Uterus (tissue), 4 donors: ENCODE measurements around the gene NACC1. TPM values are rescaled to one million over a fixed set of nuclear protein-coding genes. Genes with fewer than 3 reads are reported as not detected.
A peak's percentile ranks its signal among the peaks of the same experiment; 100 is the strongest.

Experiments
- DNase-seq, 2 donors: peaks; one replicate each; pipeline ENCODE4 v3.0.0-alpha.2; 2019 to 2020
- H3K27ac ChIP-seq, 2 donors: fragments of 200-600 bp; sonication (generic); 1 replicate in 1 of 2; 2 replicates in 1 of 2; pipeline ENCODE4 v1.5.1; 2016 to 2018
- H3K27me3 ChIP-seq, 2 donors: fragments of 200-600 bp; sonication (generic); one replicate each; pipeline ENCODE4 v1.5.1; 2018 to 2019; ENCODE audit warnings: control low read depth in 1 of 2
- H3K36me3 ChIP-seq, 2 donors: fragments of 200-600 bp; sonication (generic); one replicate each; pipeline ENCODE4 v1.5.1; 2019; ENCODE audit warnings: control low read depth in 1 of 2
- H3K4me1 ChIP-seq, 2 donors: fragments of 200-600 bp; sonication (generic); one replicate each; pipeline ENCODE4 v1.5.1; 2018 to 2019; ENCODE audit warnings: control low read depth in 1 of 2
- H3K4me3 ChIP-seq, 2 donors: fragments of 200-600 bp; sonication (generic); 1 replicate in 1 of 2; 2 replicates in 1 of 2; pipeline ENCODE4 v1.5.1; 2018 to 2019; ENCODE audit warnings: mild to moderate bottlenecking in 1 of 2
- H3K9me3 ChIP-seq, 2 donors: fragments of 200-600 bp; sonication (generic); one replicate each; pipeline ENCODE4 v1.5.1; 2019; ENCODE audit warnings: control low read depth in 1 of 2
- CTCF ChIP-seq, 4 experiments: fragments of 200-600 bp in 2 of 4; fragments of 450-650 bp in 2 of 4; sonication (generic) in 2 of 4; IDR thresholded peaks; one replicate each; pipeline ENCODE4 v1.5.1; 2016 to 2019; ENCODE audit warnings: antibody characterized with exemption in 4 of 4, mild to moderate bottlenecking in 2 of 4, moderate library complexity in 1 of 4
- POLR2A ChIP-seq, 2 donors: fragments of 450-650 bp; IDR thresholded peaks; one replicate each; pipeline ENCODE4 v1.6.1; 2016; ENCODE audit warnings: antibody characterized with exemption in 2 of 2, mild to moderate bottlenecking in 1 of 2, moderate library complexity in 1 of 2
- intact Hi-C: fragments of 100-400 bp; cut with DNase I; formaldehyde crosslinking; loops from one replicate; pipeline ENCODE4 v1.15.1; 2023; ENCODE audit warnings: low total_unique reads
- total RNA-seq, 4 donors: library from RNA; depleted of rRNA in 3 of 4; stranded (reverse); fragments of >200 nt in 3 of 4; gene quantifications; one replicate each; pipeline versions ENCODE4 v1.1.0 to v1.2.4, GENCODE V29; 2014 to 2023
- donor health status: DM: yes; HTN: yes; CAD: no.

Gene NACC1
- total RNA-seq, 4 donors from 2014 or later, result 13.4 to 28.1 (median 15.8) TPM

GRCh38 chr19:13091400-13092157, 26.5 kb upstream of the NACC1 start:
- Histone ChIP-seq H3K4me3 (no peak overlapping the region), H3K9me3 (no peaks in the 10 kb centered on the region), H3K36me3 (no peaks in the 10 kb centered on the region), H3K27me3 (no peaks in the 10 kb centered on the region), H3K4me1 (peaks cover 24 to 49% of the 10 kb centered on the region in 2 donors), H3K27ac (peak overlapping the region; percentile 87 to 93)
- intact Hi-C loops, result loop anchor here (5.0 kb wide), 1 partner anchor 114 kb away; no protein-coding TSS in a partner anchor
- DNase-seq, result peak; percentile 81 to 88
- TF ChIP-seq CTCF (IDR thresholded peaks at IDR 0.05), result no peak
- no peak for TF ChIP-seq POLR2A (IDR thresholded peaks at IDR 0.05)

GRCh38 chr19:13092158-13092543, 25.9 kb upstream of the NACC1 start:
- DNase-seq, result no peak
- H3K27me3 ChIP-seq, result no peaks in the 10 kb centered on the region
- H3K4me1 ChIP-seq, result peaks cover 24 to 50% of the 10 kb centered on the region in 2 donors
- intact Hi-C loops, result loop anchor here (5.0 kb wide), 1 partner anchor 115 kb away; no protein-coding TSS in a partner anchor
- H3K27ac ChIP-seq, result peak overlapping the region; percentile 87 to 93
- H3K4me3 ChIP-seq, result no peak overlapping the region
- no peaks in the 10 kb centered on the region for H3K36me3 ChIP-seq
- H3K9me3 ChIP-seq, result no peaks in the 10 kb centered on the region
- TF ChIP-seq POLR2A (IDR thresholded peaks at IDR 0.05) (no peak), CTCF (IDR thresholded peaks at IDR 0.05) (no peak)

- DNase-seq, result peak; percentile 24 to 39
- Histone ChIP-seq H3K4me3 (no peak overlapping the region), H3K27ac (peak overlapping the region; percentile 87 to 93), H3K27me3 (no peaks in the 10 kb centered on the region), H3K9me3 (no peaks in the 10 kb centered on the region), H3K36me3 (no peaks in the 10 kb centered on the region), H3K4me1 (peaks cover 24 to 50% of the 10 kb centered on the region in 2 donors)
- TF ChIP-seq POLR2A (IDR thresholded peaks at IDR 0.05) (no peak), CTCF (IDR thresholded peaks at IDR 0.05) (no peak)
- intact Hi-C loops, result loop anchor here (5.0 kb wide), 1 partner anchor 115 kb away; no protein-coding TSS in a partner anchor
Observed at GRCh38 chr19:13092606-13093235, 25.3 kb upstream of the NACC1 start.

- Histone ChIP-seq H3K27ac (peak overlapping the region; percentile 87 to 93), H3K9me3 (no peaks in the 10 kb centered on the region), H3K36me3 (no peaks in the 10 kb centered on the region), H3K4me3 (no peak overlapping the region), H3K4me1 (peaks cover 24 to 50% of the 10 kb centered on the region in 2 donors), H3K27me3 (no peaks in the 10 kb centered on the region)
- intact Hi-C loops, result loop anchor here (5.0 kb wide), 1 partner anchor 116 kb away; no protein-coding TSS in a partner anchor
- TF ChIP-seq CTCF (IDR thresholded peaks at IDR 0.05) (peak; percentile 96 to 98 (median 97)), POLR2A (IDR thresholded peaks at IDR 0.05) (peak in 1 of 2 donors; percentile 23)
- peak; percentile 85 to 91 for DNase-seq
Observed at GRCh38 chr19:13093407-13094105, 24.5 kb upstream of the NACC1 start.
